GM12878 (cell line): ENCODE results near the gene HIPK4. TPM values are rescaled to one million over a fixed set of nuclear protein-coding genes. Genes with fewer than 3 reads are reported as not detected.

Experiments
- ATAC-seq: fragments of 200-7000 bp; cut with Tn5 transposase; 3 replicates; pipeline ENCODE4 v1.9.1; 2020; ENCODE audit warnings: mild to moderate bottlenecking, moderate library complexity
- BruUV-seq: library from RNA; stranded (reverse); fragments of 400-500 nt; replicated peaks from 2 replicates; lab custom pipeline; 2021; lab: Mats Ljungman, UMichigan
- CTCF ChIA-PET: fragments of 300-600 bp; sonication (Branson Sonifier 250); formaldehyde crosslinking; extraction: SDS; loops from one replicate; lab custom pipeline; 2021; ENCODE audit warnings: inconsistent platforms; lab: Yijun Ruan, JAX
- POLR2A ChIA-PET: fragments of 350-600 bp; formaldehyde crosslinking; extraction: SDS; loops from one replicate; lab custom pipeline; 2021; ENCODE audit warnings: inconsistent platforms; lab: Charles Lee
- RAD21 ChIA-PET: fragments of 300-600 bp; sonication (Branson Sonifier 250); formaldehyde crosslinking; loops from one replicate; lab custom pipeline; 2023; ENCODE audit warnings: antibody characterized with exemption; ENCODE audit not compliant: unreplicated experiment; lab: Charles Lee
- SMC1A ChIA-PET: fragments of 300-600 bp; sonication (Branson Sonifier 250); formaldehyde crosslinking; loops from one replicate; lab custom pipeline; 2023; ENCODE audit not compliant: unreplicated experiment, uncharacterized antibody; lab: Charles Lee
- DNase-seq: peaks from one replicate; pipeline ENCODE4 v3.0.0-alpha.2; 2011; ENCODE audit warnings: low read depth, low spot score
- FAIRE-seq: peaks from 3 replicates; lab custom pipeline; 2011; peaks lifted over from hg19 to GRCh38; lab: Jason Lieb, UNC
- H2AFZ ChIP-seq: 2 replicates; pipeline ENCODE4 v1.6.0; 2011; ENCODE audit warnings: low read depth, low read length, control low read depth; ENCODE audit not compliant: control insufficient read depth
- H3K27ac ChIP-seq: 2 replicates; pipeline ENCODE4 v1.5.1; 2011; ENCODE audit warnings: control low read depth; ENCODE audit not compliant: control insufficient read depth, insufficient read depth
- H3K27me3 ChIP-seq, 2 experiments: replicated peaks in 1 of 2; 2 replicates each; pipeline versions ENCODE4 v1.6.0 to v1.6.1; 2011; ENCODE audit warnings: low read length in 1 of 2; ENCODE audit not compliant: control insufficient read depth in 2 of 2, insufficient read depth in 2 of 2
- H3K36me3 ChIP-seq, 2 experiments: 2 replicates each; pipeline ENCODE4 v1.5.1; 2011; ENCODE audit warnings: low read length in 1 of 2; ENCODE audit not compliant: control insufficient read depth in 2 of 2, insufficient read depth in 2 of 2
- H3K4me1 ChIP-seq: 2 replicates; pipeline ENCODE4 v1.6.1; 2011; ENCODE audit warnings: mild to moderate bottlenecking, low read length, moderate library complexity, mixed read lengths; ENCODE audit not compliant: control insufficient read depth, insufficient read depth
- H3K4me2 ChIP-seq: 2 replicates; pipeline ENCODE4 v1.6.0; 2011; ENCODE audit warnings: control low read depth; ENCODE audit not compliant: control insufficient read depth, insufficient read depth
- H3K4me3 ChIP-seq: fragments of 200-600 bp; sonication (generic); 2 replicates; pipeline ENCODE4 v1.5.1; 2016
- H3K79me2 ChIP-seq: 2 replicates; pipeline ENCODE4 v1.6.0; 2011; ENCODE audit warnings: low read length; ENCODE audit not compliant: control insufficient read depth, insufficient read depth
- H3K9ac ChIP-seq: 2 replicates; pipeline ENCODE4 v1.8.0; 2011; ENCODE audit warnings: low read length, control low read depth, mixed read lengths; ENCODE audit not compliant: control insufficient read depth, insufficient read depth
- H3K9me3 ChIP-seq: replicated peaks from 3 replicates; pipeline ENCODE4 v1.5.1; 2011; ENCODE audit warnings: mild to moderate bottlenecking, low read length; ENCODE audit not compliant: control insufficient read depth, insufficient read depth
- H4K20me1 ChIP-seq: 2 replicates; pipeline ENCODE4 v1.6.0; 2011; ENCODE audit not compliant: control insufficient read depth, insufficient read depth
- ATF7 ChIP-seq: fragments of 450-650 bp; IDR thresholded peaks from 2 replicates; pipeline ENCODE4 v1.6.1; 2016; ENCODE audit warnings: low read depth, mild to moderate bottlenecking
- CHD1 ChIP-seq: IDR thresholded peaks from 2 replicates; pipeline ENCODE4 v1.6.1; 2012; ENCODE audit warnings: low read depth, low read length, improper control_type of control experiment
- CREB1 ChIP-seq: IDR thresholded peaks from 2 replicates; pipeline ENCODE4 v1.6.1; 2012; ENCODE audit warnings: low read depth, mild to moderate bottlenecking, inconsistent platforms
- CREM ChIP-seq: IDR thresholded peaks from 2 replicates; pipeline ENCODE4 v1.6.1; 2014; ENCODE audit warnings: antibody characterized with exemption, low read depth
- E2F8 ChIP-seq: fragments of 450-650 bp; IDR thresholded peaks from 2 replicates; pipeline ENCODE4 v1.6.1; 2018; ENCODE audit warnings: mild to moderate bottlenecking, low read depth, moderate library complexity; ENCODE audit not compliant: partially characterized antibody
- FOS ChIP-seq: IDR thresholded peaks from 3 replicates; pipeline ENCODE4 v1.6.1; 2011; ENCODE audit warnings: borderline replicate concordance; ENCODE audit not compliant: insufficient read length; ENCODE audit errors: extremely low read depth
- HCFC1 ChIP-seq: fragments of 150-350 bp; IDR thresholded peaks from 2 replicates; pipeline ENCODE4 v1.6.1; 2014; ENCODE audit warnings: low read length
- HDAC2 ChIP-seq: fragments of 200-600 bp; sonication (generic); IDR thresholded peaks from 2 replicates; pipeline ENCODE4 v1.6.1; 2017
- HDGF ChIP-seq: fragments of 450-650 bp; IDR thresholded peaks from 2 replicates; pipeline ENCODE4 v1.6.1; 2016; ENCODE audit warnings: antibody characterized with exemption
- IKZF1 ChIP-seq: fragments of 450-650 bp; conservative IDR thresholded peaks from 2 replicates; pipeline ENCODE4 v1.6.1; 2017; ENCODE audit warnings: antibody characterized with exemption, mild to moderate bottlenecking
- MAX ChIP-seq: IDR thresholded peaks from 2 replicates; pipeline ENCODE4 v1.6.1; 2012; ENCODE audit warnings: low read depth, low read length, improper control_type of control experiment
- NFYB ChIP-seq: IDR thresholded peaks from 2 replicates; pipeline ENCODE4 v1.6.1; 2011; ENCODE audit warnings: low read depth, mild to moderate bottlenecking, low read length, improper control_type of control experiment, moderate library complexity; ENCODE audit not compliant: insufficient read depth
- PAX5 ChIP-seq: IDR thresholded peaks from 2 replicates; pipeline ENCODE4 v1.6.1; 2011; ENCODE audit warnings: low read depth, low read length, borderline replicate concordance
- RELA ChIP-seq: fragments of 450-650 bp; IDR thresholded peaks from 2 replicates; pipeline ENCODE4 v1.8.0; 2014; ENCODE audit warnings: borderline replicate concordance; ENCODE audit not compliant: partially characterized antibody
- SP1 ChIP-seq: IDR thresholded peaks from one replicate; pipeline ENCODE4 v1.6.1; 2011; ENCODE audit warnings: low read depth, low read length
- USF2 ChIP-seq: IDR thresholded peaks from 2 replicates; pipeline ENCODE4 v1.6.1; 2011; ENCODE audit warnings: low read depth, low read length, improper control_type of control experiment, borderline replicate concordance
- ZNF217 ChIP-seq: fragments of 450-650 bp; IDR thresholded peaks from 2 replicates; pipeline ENCODE4 v1.6.1; 2017; ENCODE audit warnings: antibody characterized with exemption, mild to moderate bottlenecking
- WGBS: methylation state at CpG from one replicate; pipeline ENCODE4 v1.1.6; 2016; ENCODE audit warnings: low lambda C conversion rate; ENCODE audit not compliant: insufficient replicate concordance, insufficient coverage; ENCODE audit errors: missing lambda C conversion rate; 5-methylcytosine and 5-hydroxymethylcytosine counted together
- in situ Hi-C: fragments of 300-500 bp; cut with MboI; formaldehyde crosslinking; loops from 9 replicates; pipeline ENCODE4 v1.14.3; 2018; ENCODE audit warnings: mixed read lengths
- intact Hi-C: fragments of 100-400 bp; cut with micrococcal nuclease; formaldehyde crosslinking; loops from one replicate; pipeline ENCODE4 v1.14.2; 2022; ENCODE audit not compliant: unreplicated experiment
- polyA plus RNA-seq, 11 experiments: library from polyadenylated mRNA; depleted of rRNA in 4 of 11; unstranded in 6 of 11; stranded (reverse) in 5 of 11; fragments of >200 nt; fragmentation: Nextera tagmentation in 4 of 11; fragmentation: Illumina TruSeq in 1 of 11; extraction: Ambion mirVana in 4 of 11; extraction: Trizol in 1 of 11; gene quantifications; 1 replicate in 1 of 11; 2 replicates in 10 of 11; pipeline versions ENCODE4 v1.2.1 to v1.2.3, GENCODE V29; 2011 to 2016; ENCODE audit warnings: inconsistent platforms in 2 of 11, missing spikeins in 2 of 11, low read depth in 1 of 11
- total RNA-seq, 4 experiments: library from RNA; depleted of rRNA in 3 of 4; stranded (reverse); fragments of >200 nt in 3 of 4; fragmentation: Illumina TruSeq in 1 of 4; extraction: Trizol in 1 of 4; gene quantifications; 2 replicates each; pipeline versions ENCODE4 v1.2.1 to v1.2.3, GENCODE V29; 2013 to 2021

Gene HIPK4
- total and polyA plus RNA-seq, 10 of the 15 experiments (the other 5 are each of a cell fraction or from before 2014, with no cell fraction given), result 0.07 to 0.13 (median 0.08) TPM; not detected in 7

- TF ChIP-seq USF2, result no peak
- TF ChIP-seq CREB1, result no peak; the same call in 1 of the 2 replicates
- no peak for TF ChIP-seq HDAC2
- TF ChIP-seq CREM, result 0 out of 2 replicates have a peak, but pooled peaks have one; percentile 50
- no peak for TF ChIP-seq ZNF217
- TF ChIP-seq HCFC1, result no peak
These were observed 40.9 kb downstream of the HIPK4 start (continued) for GRCh38 chr19:40348961-40349507.

GRCh38 chr19:40348125-40348913, 41.7 kb downstream of the HIPK4 start, which contains the start of the genes C19orf47 and PLD3:
Gene C19orf47, minus strand, starts transcription at chr19:40348397. Its CDS starts 6,540 bp downstream, at chr19:40341857.
Gene PLD3, plus strand, starts transcription at chr19:40348695. Its CDS starts 17,789 bp downstream, at chr19:40366484.
- BruUV-seq, result no TSS peak
- SMC1A ChIA-PET, result interaction anchor here (0.7 to 2.0 kb wide), 6 partner anchors 8 to 116 kb away, joined by 3 to 7 read pairs (median 4); partner anchors contain the start of gene AKT2
- peak; percentile 87; the same call in 1 of the 2 replicates for TF ChIP-seq CHD1
- TF ChIP-seq HDGF, result peak; percentile 88
- peak; percentile 89 for TF ChIP-seq IKZF1
- peak; percentile 57; the same call in 1 of the 2 replicates for TF ChIP-seq NFYB
- TF ChIP-seq MAX, result peak; percentile 100
- peak; percentile 52 for TF ChIP-seq FOS
- peak; percentile 100 for TF ChIP-seq RELA
- no peak for TF ChIP-seq E2F8
- peak; percentile 37 for TF ChIP-seq SP1
- 0 out of 2 replicates have a peak, but pooled peaks have one; percentile 20 for TF ChIP-seq ATF7
- 0 out of 2 replicates have a peak, but pooled peaks have one; percentile 7 for TF ChIP-seq PAX5

More at GRCh38 chr19:40348125-40348913, 41.7 kb downstream of the HIPK4 start, which contains the start of the genes C19orf47 and PLD3:
- no peaks in the 10 kb centered on the region for H3K9me3 ChIP-seq
- peak within 1 kb of the TSS; percentile 81 for H3K4me2 ChIP-seq
- CTCF ChIA-PET, result interaction anchor here (0.8 to 3.0 kb wide), 8 partner anchors 9 to 256 kb away, joined by 3 to 8 read pairs (median 3); no protein-coding TSS in a partner anchor
- peak within 1 kb of the TSS; percentile 75 for H3K27ac ChIP-seq
- in situ Hi-C loops (no loop called here), intact Hi-C loops (no loop called here)
- peak; percentile 97 for DNase-seq
- peaks cover 0 to 2% of the 10 kb centered on the region in 2 experiments; a peak in 1 of 4 replicates for H3K36me3 ChIP-seq
- WGBS, result under 1% methylated on average over 62 of the region's 77 CpGs
- peak within 1 kb of the TSS; percentile 86 for H3K9ac ChIP-seq
- peak within 1 kb of the TSS; percentile 89 for H3K4me3 ChIP-seq
- H3K27me3 ChIP-seq, result no peaks in the 10 kb centered on the region
- H3K4me1 ChIP-seq, result peaks cover 7% of the 10 kb centered on the region; the same call in 1 of the 2 replicates
- peaks cover 23% of the 10 kb centered on the region for H3K79me2 ChIP-seq
- H4K20me1 ChIP-seq, result no peaks in the 10 kb centered on the region
- ATAC-seq, result peak; percentile 99
- peak; percentile 80 for FAIRE-seq
- POLR2A ChIA-PET, result interaction anchor here (0.6 to 1.5 kb wide), 9 partner anchors 17 to 430 kb away, joined by 3 to 8 read pairs (median 5); partner anchors contain the start of genes RAB4B, SERTAD1 and SERTAD3
- H2AFZ ChIP-seq, result peak within 1 kb of the TSS; percentile 75
- RAD21 ChIA-PET, result interaction anchor here (0.7 to 2.2 kb wide), 12 partner anchors 8 to 429 kb away, joined by 3 to 8 read pairs (median 4); partner anchors contain the start of genes BLVRB and RAB4B
